ENCODE results near the gene ZNF79. TPM values are rescaled to one million over a fixed set of nuclear protein-coding genes. Genes with fewer than 3 reads are reported as not detected.

ZNF79 gene
- total RNA-seq, 1 donor = 12.5 TPM

- TF ChIP-seq CTCF (IDR thresholded peaks at IDR 0.05; ENCODE audit: insufficient read depth, low read depth, low read length) = no peak
- DNase-seq (ENCODE audit: low read depth) = peak; percentile 29
- no peak overlapping the region for H3K4me3 ChIP-seq (ENCODE audit: low read depth, low read length)
Observed at GRCh38 chr9:127415657-127416056, 8.5 kb upstream of the ZNF79 start.

- H3K4me3 ChIP-seq (ENCODE audit: low read depth, low read length) = no peak overlapping the region
- no peak for TF ChIP-seq CTCF (IDR thresholded peaks at IDR 0.05; ENCODE audit: insufficient read depth, low read depth, low read length)
- DNase-seq (ENCODE audit: low read depth) = peak; percentile 65
Observed at GRCh38 chr9:127417131-127418036, 6.8 kb upstream of the ZNF79 start.

GRCh38 chr9:127418037-127418471 lies 6.1 kb upstream of the ZNF79 start:
- no peak for DNase-seq (ENCODE audit: low read depth)
- no peak overlapping the region for H3K4me3 ChIP-seq (ENCODE audit: low read depth, low read length)
- peak; percentile 21 for TF ChIP-seq CTCF (IDR thresholded peaks at IDR 0.05; ENCODE audit: insufficient read depth, low read depth, low read length)

- no peak for DNase-seq (ENCODE audit: low read depth)
- no peak for TF ChIP-seq CTCF (IDR thresholded peaks at IDR 0.05; ENCODE audit: insufficient read depth, low read depth, low read length)
- peak overlapping the region; percentile 1 for H3K4me3 ChIP-seq (ENCODE audit: low read depth, low read length)
Observed at GRCh38 chr9:127419348-127419747, 4.8 kb upstream of the ZNF79 start.

- DNase-seq (ENCODE audit: low read depth) = no peak
- no peak overlapping the region for H3K4me3 ChIP-seq (ENCODE audit: low read depth, low read length)
- no peak for TF ChIP-seq CTCF (IDR thresholded peaks at IDR 0.05; ENCODE audit: insufficient read depth, low read depth, low read length)
Observed at GRCh38 chr9:127421057-127421456, 3.1 kb upstream of the ZNF79 start.

- TF ChIP-seq CTCF (IDR thresholded peaks at IDR 0.05; ENCODE audit: insufficient read depth, low read depth, low read length) = no peak
Observed at GRCh38 chr9:127422133-127422782, 1.9 kb upstream of the ZNF79 start.

More at GRCh38 chr9:127422133-127422782, 1.9 kb upstream of the ZNF79 start:
- H3K4me3 ChIP-seq (ENCODE audit: low read depth, low read length) = no peak overlapping the region
- DNase-seq (ENCODE audit: low read depth) = no peak

All from fibroblast of villous mesenchyme (primary cell).